SU-DHL-6 (cell line): ENCODE data around the gene ARFGAP3.

ENCODE experiments used
- H2AFZ ChIP-seq: fragments of 200-600 bp; sonication (generic); 2 replicates; pipeline ENCODE4 v1.6.1; 2014; ENCODE audit warnings: low read depth, mild to moderate bottlenecking, moderate library complexity, mixed read lengths, antibody characterized with exemption, low read length; ENCODE audit not compliant: severe bottlenecking
- H3F3A ChIP-seq: fragments of 200-600 bp; shearing (Covaris generic); 2 replicates; pipeline ENCODE4 v1.6.0; 2016; ENCODE audit warnings: antibody characterized with exemption, mild to moderate bottlenecking; ENCODE audit not compliant: insufficient read depth
- H3K27ac ChIP-seq: fragments of 200-600 bp; sonication (generic); 2 replicates; pipeline ENCODE4 v1.5.1; 2016; ENCODE audit warnings: low read depth, mild to moderate bottlenecking, low read length, moderate library complexity, mixed read lengths
- H3K27me3 ChIP-seq: fragments of 200-600 bp; sonication (generic), shearing (Covaris generic); 2 replicates; pipeline ENCODE4 v1.6.0; 2014; ENCODE audit warnings: mild to moderate bottlenecking, low read length
- H3K36me3 ChIP-seq: fragments of 200-600 bp; sonication (generic); 2 replicates; pipeline ENCODE4 v1.6.1; 2014; ENCODE audit warnings: mild to moderate bottlenecking, low read length, mixed read lengths
- H3K4me2 ChIP-seq: fragments of 300-600, 200-600 bp; shearing (Covaris generic), sonication (generic); 2 replicates; pipeline ENCODE4 v1.6.0; 2014; ENCODE audit warnings: low read length, low read depth, mild to moderate bottlenecking; ENCODE audit not compliant: poor library complexity, severe bottlenecking
- H3K4me3 ChIP-seq: fragments of 200-600 bp; sonication (generic); 2 replicates; pipeline ENCODE4 v1.5.1; 2014; ENCODE audit warnings: antibody characterized with exemption, low read length, mild to moderate bottlenecking, mixed read lengths; ENCODE audit not compliant: insufficient read depth, poor library complexity, severe bottlenecking
- H3K79me2 ChIP-seq: fragments of 200-600 bp; sonication (generic); 2 replicates; pipeline ENCODE4 v1.6.1; 2014; ENCODE audit warnings: mild to moderate bottlenecking, low read length, moderate library complexity; ENCODE audit not compliant: insufficient read depth
- H3K9ac ChIP-seq: fragments of 200-600 bp; sonication (generic); 2 replicates; pipeline ENCODE4 v1.7.0; 2014; ENCODE audit warnings: mild to moderate bottlenecking, low read length
- H3K9me2 ChIP-seq: fragments of 200-600 bp; sonication (generic); replicated peaks from 2 replicates; pipeline ENCODE4 v1.6.1; 2014; ENCODE audit warnings: low read length; ENCODE audit not compliant: insufficient read depth
- H3K9me3 ChIP-seq: fragments of 200-600 bp; sonication (generic); 2 replicates; pipeline ENCODE4 v1.6.1; 2014; ENCODE audit warnings: low read length, mixed read lengths; ENCODE audit not compliant: insufficient read depth
- H4K20me1 ChIP-seq: fragments of 200-600 bp; sonication (generic); 2 replicates; pipeline ENCODE4 v1.6.1; 2014; ENCODE audit warnings: low read depth, mild to moderate bottlenecking, antibody characterized with exemption, low read length, moderate library complexity, mixed read lengths
- CTCF ChIP-seq: fragments of 200-600 bp; sonication (generic); IDR thresholded peaks from one replicate; pipeline ENCODE4 v1.5.1; 2017; ENCODE audit warnings: antibody characterized with exemption, mild to moderate bottlenecking, low read length, moderate library complexity; ENCODE audit not compliant: insufficient read depth, poor library complexity, severe bottlenecking
- EZH2phosphoT487 ChIP-seq: fragments of 200-600 bp; sonication (generic), shearing (Covaris generic); conservative IDR thresholded peaks from 2 replicates; pipeline ENCODE4 v1.6.1; 2018; ENCODE audit warnings: mild to moderate bottlenecking, antibody characterized with exemption, low read length, moderate library complexity, mixed read lengths

The ARFGAP3 gene

GRCh38 chr22:42904050-42904449 is 47.0 kb upstream of the ARFGAP3 start:
- H3K27me3 ChIP-seq: no peaks in the 10 kb centered on the region
- no peak overlapping the region for H3K4me2 ChIP-seq
- H3K9ac ChIP-seq: no peak overlapping the region
- TF ChIP-seq EZH2phosphoT487 (no peak), CTCF (no peak)
- no peaks in the 10 kb centered on the region for H3K36me3 ChIP-seq
- H2AFZ ChIP-seq: no peak overlapping the region
- H4K20me1 ChIP-seq: no peaks in the 10 kb centered on the region
- H3K27ac ChIP-seq: no peak overlapping the region
- H3K9me2 ChIP-seq: no peaks in the 10 kb centered on the region
- no peaks in the 10 kb centered on the region for H3K79me2 ChIP-seq
- H3K4me3 ChIP-seq: no peak overlapping the region
- no peaks in the 10 kb centered on the region for H3F3A ChIP-seq
- H3K9me3 ChIP-seq: no peaks in the 10 kb centered on the region

- no peak for TF ChIP-seq EZH2phosphoT487
- TF ChIP-seq CTCF: no peak
- H3K4me2 ChIP-seq: no peak overlapping the region
- no peak overlapping the region for H3K9ac ChIP-seq
Measured at GRCh38 chr22:42902875-42903510, 45.9 kb upstream of the ARFGAP3 start.

GRCh38 chr22:42901790-42902508 is 44.9 kb upstream of the ARFGAP3 start:
- no peak overlapping the region for H3K9ac ChIP-seq
- H2AFZ ChIP-seq: no peak overlapping the region
- TF ChIP-seq EZH2phosphoT487 (no peak), CTCF (peak; percentile 13)
- no peak overlapping the region for H3K27ac ChIP-seq
- no peaks in the 10 kb centered on the region for H3K79me2 ChIP-seq
- H3K9me2 ChIP-seq: no peaks in the 10 kb centered on the region
- no peaks in the 10 kb centered on the region for H3K36me3 ChIP-seq
- no peak overlapping the region for H3K4me2 ChIP-seq
- no peaks in the 10 kb centered on the region for H3K9me3 ChIP-seq
- no peaks in the 10 kb centered on the region for H4K20me1 ChIP-seq
- no peaks in the 10 kb centered on the region for H3F3A ChIP-seq
- H3K27me3 ChIP-seq: no peaks in the 10 kb centered on the region
- no peak overlapping the region for H3K4me3 ChIP-seq

More at GRCh38 chr22:42902875-42903510, 45.9 kb upstream of the ARFGAP3 start:
- H3K27ac ChIP-seq: no peak overlapping the region
- no peaks in the 10 kb centered on the region for H3K9me3 ChIP-seq
- H3K36me3 ChIP-seq: no peaks in the 10 kb centered on the region
- no peaks in the 10 kb centered on the region for H3K79me2 ChIP-seq
- no peaks in the 10 kb centered on the region for H3F3A ChIP-seq
- H3K9me2 ChIP-seq: no peaks in the 10 kb centered on the region
- H3K4me3 ChIP-seq: no peak overlapping the region
- H4K20me1 ChIP-seq: no peaks in the 10 kb centered on the region
- no peak overlapping the region for H2AFZ ChIP-seq
- H3K27me3 ChIP-seq: no peaks in the 10 kb centered on the region
